GM19328 (cell line): ENCODE data around the gene MAPK8IP1.
A peak's percentile ranks its signal among the peaks of the same experiment; 100 is the strongest.

Experiments used
- ATAC-seq: cut with Tn5 transposase; IDR thresholded peaks from one replicate; pipeline ENCODE4 v1.9.1; 2021; ENCODE audit warnings: mild to moderate bottlenecking, moderate library complexity; ENCODE audit not compliant: unreplicated experiment

MAPK8IP1 gene

DNA sequence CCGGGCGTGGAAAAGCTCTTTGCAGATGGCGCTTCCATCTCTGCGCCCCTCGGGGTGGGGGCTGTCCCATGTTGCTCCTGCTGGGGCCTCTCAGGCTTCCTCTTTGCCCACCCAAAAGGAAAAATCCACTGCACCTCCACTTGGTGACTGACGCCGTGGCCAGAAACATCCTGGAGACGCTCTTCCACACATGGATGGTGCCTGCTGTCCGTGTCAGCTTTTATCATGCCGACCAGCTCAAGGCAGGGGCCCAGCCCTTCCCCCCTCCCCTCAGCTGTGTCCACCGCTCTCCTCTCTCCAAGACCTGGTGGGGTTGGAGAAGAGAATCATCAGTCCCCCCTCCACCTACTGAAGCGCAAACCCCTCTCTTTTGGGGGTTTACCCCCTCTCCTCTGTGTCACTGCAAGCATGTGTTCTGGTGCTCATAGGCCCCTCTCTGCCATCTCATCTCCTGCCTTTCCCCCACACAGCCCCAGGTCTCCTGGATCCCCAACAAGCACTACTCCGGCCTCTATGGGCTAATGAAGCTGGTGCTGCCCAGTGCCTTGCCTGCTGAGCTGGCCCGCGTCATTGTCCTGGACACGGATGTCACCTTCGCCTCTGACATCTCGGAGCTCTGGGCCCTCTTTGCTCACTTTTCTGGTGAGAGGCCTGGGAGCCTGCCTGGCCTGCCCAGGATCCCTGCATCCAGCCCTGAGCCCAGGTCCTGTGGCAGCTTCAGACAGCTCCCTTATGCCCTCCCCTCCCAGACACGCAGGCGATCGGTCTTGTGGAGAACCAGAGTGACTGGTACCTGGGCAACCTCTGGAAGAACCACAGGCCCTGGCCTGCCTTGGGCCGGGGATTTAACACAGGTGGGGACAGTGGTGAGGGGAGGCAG is 38.8 kb downstream of the MAPK8IP1 start:
- ATAC-seq, result no peak

DNA sequence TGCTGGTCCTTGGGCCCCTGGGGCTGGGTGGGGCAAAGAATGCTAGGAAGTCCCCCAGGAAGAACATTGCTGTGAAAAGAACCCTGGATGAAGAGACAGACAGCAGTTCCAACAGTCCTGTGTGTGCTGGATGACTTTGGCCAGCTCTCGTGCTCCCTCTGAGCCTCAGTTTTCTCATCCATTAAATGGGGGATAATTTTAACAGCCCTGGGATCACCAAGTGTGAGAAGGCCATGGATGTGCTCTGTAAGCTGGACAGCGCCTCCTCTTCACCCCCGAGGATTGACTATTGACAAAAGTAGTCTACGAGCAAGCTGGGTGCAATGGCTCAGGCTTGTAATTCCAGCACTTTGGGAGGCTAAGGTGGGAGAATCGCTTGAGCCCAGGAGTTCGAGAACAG is 39.5 kb downstream of the MAPK8IP1 start:
- no peak for ATAC-seq

GRCh38 chr11:45925550-45925949 is 40.1 kb downstream of the MAPK8IP1 start:
- no peak for ATAC-seq

DNA sequence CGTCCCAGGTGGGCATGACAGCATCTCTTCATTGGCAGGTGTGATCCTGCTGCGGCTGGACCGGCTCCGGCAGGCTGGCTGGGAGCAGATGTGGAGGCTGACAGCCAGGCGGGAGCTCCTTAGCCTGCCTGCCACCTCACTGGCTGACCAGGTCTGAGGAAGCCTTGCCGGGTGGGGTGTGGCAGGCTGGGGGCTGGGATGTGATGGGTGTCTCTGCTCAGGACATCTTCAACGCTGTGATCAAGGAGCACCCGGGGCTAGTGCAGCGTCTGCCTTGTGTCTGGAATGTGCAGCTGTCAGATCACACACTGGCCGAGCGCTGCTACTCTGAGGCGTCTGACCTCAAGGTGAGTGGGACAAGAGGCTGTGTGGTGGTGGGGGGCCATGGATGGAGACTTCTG is 40.5 kb downstream of the MAPK8IP1 start:
- no peak for ATAC-seq

GRCh38 chr11:45926536-45927331 is 41.3 kb downstream of the MAPK8IP1 start:
- no peak for ATAC-seq

DNA sequence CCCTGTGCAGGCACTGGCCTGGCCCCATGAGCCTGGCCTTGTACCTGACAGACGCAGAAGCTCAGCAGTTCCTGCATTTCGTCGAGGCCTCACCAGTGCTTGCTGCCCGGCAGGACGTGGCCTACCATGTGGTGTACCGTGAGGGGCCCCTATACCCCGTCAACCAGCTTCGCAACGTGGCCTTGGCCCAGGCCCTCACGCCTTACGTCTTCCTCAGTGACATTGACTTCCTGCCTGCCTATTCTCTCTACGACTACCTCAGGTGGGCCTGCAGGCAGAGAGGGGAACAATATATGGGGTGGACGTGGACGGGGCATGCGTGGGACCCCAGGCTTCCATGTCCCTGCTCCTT is 41.9 kb downstream of the MAPK8IP1 start:
- ATAC-seq, result no peak

DNA sequence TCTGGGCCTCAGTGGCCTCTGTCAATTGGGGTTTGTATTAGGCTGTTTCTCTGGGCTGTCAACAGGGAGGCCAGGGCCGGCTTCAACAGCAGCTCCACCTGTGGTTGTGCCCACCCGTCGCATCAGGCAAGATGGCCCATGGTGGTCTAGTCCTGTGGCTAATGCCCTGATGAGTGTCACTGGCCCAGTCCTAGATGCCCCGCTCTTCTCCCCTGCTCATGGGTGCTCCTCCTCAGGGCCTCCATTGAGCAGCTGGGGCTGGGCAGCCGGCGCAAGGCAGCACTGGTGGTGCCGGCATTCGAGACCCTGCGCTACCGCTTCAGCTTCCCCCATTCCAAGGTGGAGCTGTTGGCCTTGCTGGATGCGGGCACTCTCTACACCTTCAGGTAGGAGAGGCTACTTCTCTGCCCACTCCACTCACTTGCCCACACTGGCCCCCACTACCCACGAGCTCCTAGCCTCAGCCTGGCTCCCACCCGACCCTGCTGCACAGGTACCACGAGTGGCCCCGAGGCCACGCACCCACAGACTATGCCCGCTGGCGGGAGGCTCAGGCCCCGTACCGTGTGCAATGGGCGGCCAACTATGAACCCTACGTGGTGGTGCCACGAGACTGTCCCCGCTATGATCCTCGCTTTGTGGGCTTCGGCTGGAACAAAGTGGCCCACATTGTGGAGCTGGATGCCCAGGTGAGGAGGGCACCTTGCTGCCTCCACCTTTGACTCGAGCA is 42.4 kb downstream of the MAPK8IP1 start:
- ATAC-seq, result no peak

DNA sequence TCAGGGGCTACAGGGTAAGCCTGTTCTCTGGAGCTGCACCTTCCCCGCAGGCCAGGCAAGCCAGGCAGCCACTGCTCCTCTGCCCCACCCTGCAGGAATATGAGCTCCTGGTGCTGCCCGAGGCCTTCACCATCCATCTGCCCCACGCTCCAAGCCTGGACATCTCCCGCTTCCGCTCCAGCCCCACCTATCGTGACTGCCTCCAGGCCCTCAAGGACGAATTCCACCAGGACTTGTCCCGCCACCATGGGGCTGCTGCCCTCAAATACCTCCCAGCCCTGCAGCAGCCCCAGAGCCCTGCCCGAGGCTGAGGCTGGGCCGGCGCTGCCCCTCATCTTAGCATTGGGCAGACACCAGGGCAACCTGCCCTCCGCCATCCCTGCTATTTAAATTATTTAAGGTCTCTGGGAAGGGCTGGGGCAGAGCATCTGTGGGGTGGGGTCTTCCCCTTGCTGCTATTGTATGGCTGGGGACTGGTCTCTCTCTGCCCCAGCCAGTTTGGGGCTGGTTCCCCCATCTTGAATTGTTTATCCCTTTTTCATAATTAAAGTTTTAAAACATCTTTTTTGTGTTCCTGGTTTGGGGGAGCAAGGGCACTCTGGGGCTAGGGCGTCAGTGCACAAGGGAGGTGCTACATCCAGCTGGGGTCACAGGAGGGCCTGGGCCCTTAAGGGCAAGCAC is 43.2 kb downstream of the MAPK8IP1 start:
- ATAC-seq, result no peak

- no peak for ATAC-seq
Measured at GRCh38 chr11:45929486-45930030, 44.1 kb downstream of the MAPK8IP1 start.

DNA sequence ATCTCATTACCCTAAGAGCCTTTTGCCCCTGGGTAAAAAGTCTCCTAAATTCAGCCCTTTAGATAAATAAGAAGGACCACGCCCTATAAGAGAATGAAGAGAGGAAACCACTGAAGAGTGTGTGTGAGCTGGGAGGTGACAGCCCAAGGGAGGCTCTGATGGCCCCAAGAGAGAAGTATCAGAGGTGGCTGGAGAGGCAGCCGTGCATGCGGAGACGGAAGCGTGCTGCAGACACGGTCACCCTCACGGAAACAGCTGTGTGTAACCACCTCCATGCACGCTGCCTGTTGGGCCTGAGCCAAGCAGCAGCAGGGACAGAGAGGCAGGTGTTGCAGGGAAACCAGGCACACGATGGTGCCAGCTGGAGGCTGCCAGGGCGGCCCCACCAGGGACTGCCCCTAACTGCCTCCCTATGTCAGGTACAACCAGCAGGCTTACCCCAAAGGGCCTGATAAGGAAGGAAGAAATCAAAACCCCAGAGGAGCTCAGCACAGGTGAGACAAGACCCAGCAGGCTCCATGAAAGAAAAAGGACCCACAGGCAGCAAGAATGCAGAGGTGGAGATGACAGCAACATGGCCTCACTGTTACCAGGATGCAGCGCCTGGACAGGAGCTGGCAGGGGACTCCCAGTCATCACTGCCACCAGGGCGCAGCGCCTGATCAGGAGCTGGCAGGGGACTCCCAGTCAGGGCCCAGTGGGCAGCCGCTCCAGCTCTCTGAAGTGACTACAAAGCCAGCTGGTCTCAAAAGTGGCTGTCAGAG is 44.8 kb downstream of the MAPK8IP1 start:
- peak; percentile 93 for ATAC-seq

- ATAC-seq, result no peak
Measured at GRCh38 chr11:45930951-45931570, 45.6 kb downstream of the MAPK8IP1 start.

GRCh38 chr11:45931739-45932138 is 46.3 kb downstream of the MAPK8IP1 start:
- ATAC-seq, result no peak

- ATAC-seq, result no peak
Measured at GRCh38 chr11:45932217-45932616, 46.8 kb downstream of the MAPK8IP1 start.

- no peak for ATAC-seq
Measured at GRCh38 chr11:45933131-45933831, 47.8 kb downstream of the MAPK8IP1 start.

DNA sequence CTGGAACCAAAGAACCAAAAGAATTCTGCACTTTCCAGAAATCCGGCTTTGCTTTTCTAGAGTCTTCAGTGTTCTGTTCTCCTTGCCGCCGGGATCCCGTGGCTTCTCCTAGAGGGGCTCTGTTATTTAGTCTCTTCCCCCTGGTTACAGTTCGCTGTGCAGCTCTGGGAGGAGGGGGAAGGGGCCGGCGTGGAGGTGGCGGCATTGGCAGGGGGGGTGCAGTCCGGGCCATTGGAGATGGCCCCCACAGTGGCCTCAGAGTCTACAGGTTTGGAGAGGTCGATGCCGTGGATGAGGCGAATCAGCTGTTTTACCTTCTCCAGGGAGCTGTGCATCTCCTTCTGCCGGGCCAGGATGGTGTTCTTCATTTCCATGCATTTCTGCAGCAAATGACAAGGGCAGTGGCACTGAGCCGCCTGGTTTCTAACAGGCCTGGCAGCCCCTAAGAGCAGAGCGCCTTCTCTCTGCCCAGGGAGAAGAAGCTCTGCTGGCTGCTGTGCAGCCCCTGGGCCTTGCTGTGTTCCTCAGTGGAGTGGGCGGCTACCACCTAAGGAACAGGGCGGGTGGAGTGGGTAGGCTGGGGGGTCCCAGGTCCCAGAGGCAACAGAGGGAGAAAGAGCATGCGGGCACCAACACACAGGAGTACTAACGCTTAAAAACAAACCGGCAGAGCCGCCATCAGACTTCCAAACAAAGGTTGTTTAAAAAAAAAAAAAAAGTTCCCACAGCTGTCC is 48.6 kb downstream of the MAPK8IP1 start:
- ATAC-seq, result no peak

GRCh38 chr11:45934580-45935318 is 49.3 kb downstream of the MAPK8IP1 start:
- no peak for ATAC-seq

GRCh38 chr11:45935349-45936064 is 50.1 kb downstream of the MAPK8IP1 start:
- no peak for ATAC-seq
